GM10266 (cell line): ENCODE results near the gene RPS18.

ENCODE experiments used
- DNase-seq: peaks from one replicate; pipeline ENCODE4 v3.0.0; 2012; ENCODE audit errors: extremely low spot score
- CTCF ChIP-seq: IDR thresholded peaks from 2 replicates; pipeline ENCODE4 v1.5.1; 2012; ENCODE audit warnings: mild to moderate bottlenecking, low read depth; ENCODE audit not compliant: control insufficient read depth, insufficient read depth; ENCODE audit errors: missing control alignments

RPS18 gene

GRCh38 chr6:33294086-33294823 lies 22.4 kb downstream of the RPS18 start:
- no peak for TF ChIP-seq CTCF
- no peak for DNase-seq

GRCh38 chr6:33295621-33296369 lies 23.9 kb downstream of the RPS18 start:
- no peak for TF ChIP-seq CTCF
- no peak for DNase-seq

- no peak for TF ChIP-seq CTCF
Observed at GRCh38 chr6:33296797-33297405, 25.0 kb downstream of the RPS18 start.

GRCh38 chr6:33297406-33297955 lies 25.6 kb downstream of the RPS18 start:
- no peak for DNase-seq
- no peak for TF ChIP-seq CTCF

More at GRCh38 chr6:33296797-33297405, 25.0 kb downstream of the RPS18 start:
- DNase-seq, result no peak

GRCh38 chr6:33297956-33298772 lies 26.3 kb downstream of the RPS18 start:
- TF ChIP-seq CTCF, result peak; percentile 12
- peak; percentile 84 for DNase-seq

- DNase-seq, result peak; percentile 51
- TF ChIP-seq CTCF, result no peak
Observed at GRCh38 chr6:33298773-33299236, 26.9 kb downstream of the RPS18 start, which contains the start of gene RGL2. Gene RGL2 (minus strand): TSS chr6:33298942. CDS start chr6:33298610, 332 bp downstream.
